SK-N-SH treated with all-trans-retinoic acid at 6 μM for 48 hours (cell line): ENCODE measurements around the gene SH2B3.

Experiments used
- ATAC-seq: fragments of 200-7000 bp; cut with Tn5 transposase; 3 replicates; pipeline ENCODE4 v1.9.1; 2020; ENCODE audit warnings: mild to moderate bottlenecking, moderate library complexity
- ARNTL ChIP-seq: fragments of 450-650 bp; formaldehyde crosslinking; IDR thresholded peaks from 2 replicates; pipeline ENCODE4 v1.5.0; 2020; ENCODE audit warnings: low read depth, mild to moderate bottlenecking, moderate library complexity, borderline replicate concordance
- BACH2 ChIP-seq: fragments of 250-450 bp; sonication (Bioruptor Pico); IDR thresholded peaks from 2 replicates; pipeline ENCODE4 v1.9.0; 2021; ENCODE audit warnings: mild to moderate bottlenecking, borderline replicate concordance
- CREB5 ChIP-seq: fragments of 250-450 bp; sonication (Bioruptor Pico); IDR thresholded peaks from 2 replicates; pipeline ENCODE4 v1.5.1; 2020; ENCODE audit warnings: low read depth, mild to moderate bottlenecking, moderate library complexity
- CSDC2 ChIP-seq: fragments of 250-450 bp; sonication (Bioruptor Pico); IDR thresholded peaks from 2 replicates; pipeline ENCODE4 v1.5.0; 2020; ENCODE audit warnings: mild to moderate bottlenecking, moderate library complexity
- CSRNP3 ChIP-seq: fragments of 250-450 bp; sonication (Bioruptor Pico); IDR thresholded peaks from 2 replicates; pipeline ENCODE4 v1.5.1; 2021; ENCODE audit warnings: mild to moderate bottlenecking, moderate library complexity
- ESRRG ChIP-seq: fragments of 250-450 bp; sonication (Bioruptor Pico); IDR thresholded peaks from 2 replicates; pipeline ENCODE4 v1.6.1; 2021; ENCODE audit warnings: mild to moderate bottlenecking
- GLIS3 ChIP-seq: fragments of 250-450 bp; sonication (Bioruptor Pico); IDR thresholded peaks from 2 replicates; pipeline ENCODE4 v1.5.0; 2020; ENCODE audit warnings: mild to moderate bottlenecking, moderate library complexity
- ISL1 ChIP-seq: fragments of 250-450 bp; sonication (Bioruptor Pico); IDR thresholded peaks from 2 replicates; pipeline ENCODE4 v2.1.2; 2022; ENCODE audit warnings: mild to moderate bottlenecking, moderate library complexity
- OSR1 ChIP-seq: fragments of 250-450 bp; sonication (Bioruptor Pico); IDR thresholded peaks from 2 replicates; pipeline ENCODE4 v1.8.0; 2022; ENCODE audit warnings: moderate library complexity, mild to moderate bottlenecking, inconsistent platforms
- PATZ1 ChIP-seq: fragments of 250-450 bp; sonication (Bioruptor Pico); IDR thresholded peaks from 2 replicates; pipeline ENCODE4 v1.8.0; 2020; ENCODE audit warnings: mild to moderate bottlenecking, moderate library complexity, borderline replicate concordance
- POU6F1 ChIP-seq: fragments of 250-450 bp; sonication (Bioruptor Pico); IDR thresholded peaks from 2 replicates; pipeline ENCODE4 v1.8.0; 2021; ENCODE audit warnings: low read depth, mild to moderate bottlenecking, moderate library complexity, borderline replicate concordance
- PPARA ChIP-seq: fragments of 250-450 bp; sonication (Bioruptor Pico); IDR thresholded peaks from 2 replicates; pipeline ENCODE4 v1.5.0; 2020; ENCODE audit warnings: mild to moderate bottlenecking, borderline replicate concordance
- RARB ChIP-seq: fragments of 250-450 bp; sonication (Bioruptor Pico); IDR thresholded peaks from 2 replicates; pipeline ENCODE4 v1.8.0; 2021; ENCODE audit warnings: mild to moderate bottlenecking, moderate library complexity
- SNAI2 ChIP-seq: fragments of 250-450 bp; sonication (Bioruptor Pico); IDR thresholded peaks from 2 replicates; pipeline ENCODE4 v1.5.0; 2020; ENCODE audit warnings: mild to moderate bottlenecking, moderate library complexity
- TCF4 ChIP-seq: fragments of 250-450 bp; sonication (Bioruptor Pico); IDR thresholded peaks from 2 replicates; pipeline ENCODE4 v1.8.0; 2021; ENCODE audit warnings: mild to moderate bottlenecking, moderate library complexity, borderline replicate concordance
- TOX ChIP-seq: fragments of 250-450 bp; sonication (Bioruptor Pico); IDR thresholded peaks from 2 replicates; pipeline ENCODE4 v1.8.0; 2021; ENCODE audit warnings: mild to moderate bottlenecking, moderate library complexity, borderline replicate concordance
- TSHZ2 ChIP-seq: fragments of 250-450 bp; sonication (Bioruptor Pico); IDR thresholded peaks from 2 replicates; pipeline ENCODE4 v1.5.0; 2020; ENCODE audit warnings: mild to moderate bottlenecking, moderate library complexity
- ZC3H10 ChIP-seq: fragments of 250-450 bp; sonication (Bioruptor Pico); IDR thresholded peaks from 2 replicates; pipeline ENCODE4 v1.5.1; 2021; ENCODE audit warnings: mild to moderate bottlenecking, moderate library complexity
- ZFP3 ChIP-seq: fragments of 250-450 bp; sonication (Bioruptor Pico); IDR thresholded peaks from 2 replicates; pipeline ENCODE4 v1.5.0; 2020; ENCODE audit warnings: mild to moderate bottlenecking, moderate library complexity
- ZFP30 ChIP-seq: fragments of 450-650 bp; formaldehyde crosslinking; IDR thresholded peaks from 2 replicates; pipeline ENCODE4 v1.5.0; 2022; ENCODE audit warnings: mild to moderate bottlenecking, moderate library complexity
- ZNF565 ChIP-seq: fragments of 450-650 bp; formaldehyde crosslinking; conservative IDR thresholded peaks from 2 replicates; pipeline ENCODE4 v1.5.0; 2020; ENCODE audit warnings: low read depth, mild to moderate bottlenecking, moderate library complexity

SH2B3 gene

GRCh38 chr12:111443586-111443985, 37.9 kb downstream of the SH2B3 start (continued):
- no peak for TF ChIP-seq PATZ1 (CRISPR knock-in tag)
- TF ChIP-seq TSHZ2 = no peak

GRCh38 chr12:111444314-111444924, 38.7 kb downstream of the SH2B3 start:
- no peak for TF ChIP-seq TCF4 (CRISPR knock-in tag)
- TF ChIP-seq SNAI2 (CRISPR knock-in tag) = no peak
- no peak for TF ChIP-seq PATZ1 (CRISPR knock-in tag)
- TF ChIP-seq ZFP3 = no peak
- no peak for TF ChIP-seq ZC3H10 (CRISPR knock-in tag)
- no peak for TF ChIP-seq CSRNP3 (CRISPR knock-in tag)
- no peak for TF ChIP-seq ESRRG (CRISPR knock-in tag)
- TF ChIP-seq GLIS3 (CRISPR knock-in tag) = no peak
- TF ChIP-seq CSDC2 (CRISPR knock-in tag) = no peak
- TF ChIP-seq ZFP30 (CRISPR knock-in tag) = no peak
- TF ChIP-seq ZNF565 (CRISPR knock-in tag) = no peak
- TF ChIP-seq OSR1 (CRISPR knock-in tag) = no peak
- no peak for TF ChIP-seq POU6F1
- no peak for TF ChIP-seq CREB5 (CRISPR knock-in tag)
- no peak for TF ChIP-seq TOX (CRISPR knock-in tag)
- no peak for TF ChIP-seq ISL1 (CRISPR knock-in tag)
- TF ChIP-seq BACH2 = no peak
- no peak for TF ChIP-seq PPARA (CRISPR knock-in tag)
- no peak for TF ChIP-seq ARNTL
- TF ChIP-seq RARB (CRISPR knock-in tag) = no peak
- no peak for ATAC-seq
